ENCODE measurements around the gene CDH8.

The CDH8 gene

DNA sequence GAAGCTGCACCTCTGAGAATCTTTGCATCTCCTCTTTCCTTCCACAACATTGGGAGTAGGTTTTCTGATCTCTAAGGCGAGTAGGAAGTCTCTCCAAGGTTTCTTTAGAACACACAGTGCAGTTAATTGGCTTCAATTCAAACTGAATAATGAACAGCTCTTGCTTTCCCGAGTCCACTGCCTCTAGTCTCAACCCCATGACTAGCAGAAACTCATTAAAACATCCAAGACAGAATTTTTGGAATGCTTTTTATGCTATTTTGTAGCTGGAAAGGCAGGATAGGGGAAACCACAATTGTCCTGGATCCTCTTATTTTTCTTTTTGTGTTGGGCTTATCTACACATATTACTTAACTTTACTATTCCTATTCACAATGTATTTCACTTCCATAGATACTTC is 206.6 kb downstream of the CDH8 start:
- TF ChIP-seq CREB1 (IDR thresholded peaks at IDR 0.05; ENCODE audit: low read depth), result no peak
- TF ChIP-seq, protein P1, sequence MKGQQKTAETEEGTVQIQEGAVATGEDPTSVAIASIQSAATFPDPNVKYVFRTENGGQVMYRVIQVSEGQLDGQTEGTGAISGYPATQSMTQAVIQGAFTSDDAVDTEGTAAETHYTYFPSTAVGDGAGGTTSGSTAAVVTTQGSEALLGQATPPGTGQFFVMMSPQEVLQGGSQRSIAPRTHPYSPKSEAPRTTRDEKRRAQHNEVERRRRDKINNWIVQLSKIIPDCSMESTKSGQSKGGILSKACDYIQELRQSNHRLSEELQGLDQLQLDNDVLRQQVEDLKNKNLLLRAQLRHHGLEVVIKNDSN (IDR thresholded peaks at IDR 0.05), result no peak
- TF ChIP-seq EP300 (IDR thresholded peaks at IDR 0.05; ENCODE audit: borderline replicate concordance), result no peak
- TF ChIP-seq RAD21 (IDR thresholded peaks at IDR 0.05; ENCODE audit: low read depth), result no peak
- TF ChIP-seq, protein P2, sequence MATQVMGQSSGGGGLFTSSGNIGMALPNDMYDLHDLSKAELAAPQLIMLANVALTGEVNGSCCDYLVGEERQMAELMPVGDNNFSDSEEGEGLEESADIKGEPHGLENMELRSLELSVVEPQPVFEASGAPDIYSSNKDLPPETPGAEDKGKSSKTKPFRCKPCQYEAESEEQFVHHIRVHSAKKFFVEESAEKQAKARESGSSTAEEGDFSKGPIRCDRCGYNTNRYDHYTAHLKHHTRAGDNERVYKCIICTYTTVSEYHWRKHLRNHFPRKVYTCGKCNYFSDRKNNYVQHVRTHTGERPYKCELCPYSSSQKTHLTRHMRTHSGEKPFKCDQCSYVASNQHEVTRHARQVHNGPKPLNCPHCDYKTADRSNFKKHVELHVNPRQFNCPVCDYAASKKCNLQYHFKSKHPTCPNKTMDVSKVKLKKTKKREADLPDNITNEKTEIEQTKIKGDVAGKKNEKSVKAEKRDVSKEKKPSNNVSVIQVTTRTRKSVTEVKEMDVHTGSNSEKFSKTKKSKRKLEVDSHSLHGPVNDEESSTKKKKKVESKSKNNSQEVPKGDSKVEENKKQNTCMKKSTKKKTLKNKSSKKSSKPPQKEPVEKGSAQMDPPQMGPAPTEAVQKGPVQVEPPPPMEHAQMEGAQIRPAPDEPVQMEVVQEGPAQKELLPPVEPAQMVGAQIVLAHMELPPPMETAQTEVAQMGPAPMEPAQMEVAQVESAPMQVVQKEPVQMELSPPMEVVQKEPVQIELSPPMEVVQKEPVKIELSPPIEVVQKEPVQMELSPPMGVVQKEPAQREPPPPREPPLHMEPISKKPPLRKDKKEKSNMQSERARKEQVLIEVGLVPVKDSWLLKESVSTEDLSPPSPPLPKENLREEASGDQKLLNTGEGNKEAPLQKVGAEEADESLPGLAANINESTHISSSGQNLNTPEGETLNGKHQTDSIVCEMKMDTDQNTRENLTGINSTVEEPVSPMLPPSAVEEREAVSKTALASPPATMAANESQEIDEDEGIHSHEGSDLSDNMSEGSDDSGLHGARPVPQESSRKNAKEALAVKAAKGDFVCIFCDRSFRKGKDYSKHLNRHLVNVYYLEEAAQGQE (IDR thresholded peaks at IDR 0.05; ENCODE audit: low read depth), result no peak
- no peak for TF ChIP-seq NFIC (IDR thresholded peaks at IDR 0.05)
- TF ChIP-seq CEBPB (IDR thresholded peaks at IDR 0.05), result no peak

DNA sequence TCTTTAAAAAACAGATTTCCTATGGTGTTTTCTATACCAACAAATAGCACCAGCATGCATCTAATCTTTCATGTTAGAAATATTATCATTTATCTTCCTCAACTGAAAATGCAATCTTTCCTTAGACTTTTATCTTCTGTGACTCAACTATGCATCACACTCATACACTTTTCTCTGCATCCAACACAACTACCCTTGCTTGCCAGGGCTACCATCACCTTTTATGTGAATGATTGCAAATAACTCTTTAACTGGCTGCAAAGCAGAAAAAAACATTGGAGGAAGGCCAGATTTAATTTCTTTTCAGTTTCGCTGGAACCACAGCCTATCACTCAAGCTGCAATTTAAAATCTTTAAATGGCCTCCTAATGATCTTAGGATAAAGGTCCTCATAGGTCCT is 212.9 kb downstream of the CDH8 start:
- TF ChIP-seq CREB1 (IDR thresholded peaks at IDR 0.05; ENCODE audit: low read depth) (no peak), FOXM1 (IDR thresholded peaks at IDR 0.05; ENCODE audit: borderline replicate concordance, low read depth) (no peak)
- TF ChIP-seq, protein P3, sequence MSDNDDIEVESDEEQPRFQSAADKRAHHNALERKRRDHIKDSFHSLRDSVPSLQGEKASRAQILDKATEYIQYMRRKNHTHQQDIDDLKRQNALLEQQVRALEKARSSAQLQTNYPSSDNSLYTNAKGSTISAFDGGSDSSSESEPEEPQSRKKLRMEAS (IDR thresholded peaks at IDR 0.05), result no peak

DNA sequence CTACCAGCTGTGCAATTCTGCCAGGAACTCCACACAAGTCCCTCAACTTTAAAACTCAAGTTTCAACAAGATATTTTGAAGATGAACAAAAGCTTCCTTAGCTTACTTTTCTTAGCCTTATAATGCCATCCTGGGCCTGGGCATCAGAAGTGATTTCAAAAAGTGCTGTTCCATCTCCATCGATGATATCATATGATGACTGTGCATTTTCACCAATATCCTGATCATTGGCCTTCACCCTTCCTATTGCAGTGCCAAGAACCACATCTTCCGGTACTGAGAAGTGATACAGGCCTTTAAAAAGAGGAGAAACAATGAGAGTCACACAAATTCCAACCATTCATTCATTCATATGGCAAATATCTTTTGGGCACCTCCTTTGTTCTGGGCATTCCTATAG is 215.4 kb downstream of the CDH8 start:
- TF ChIP-seq FOXM1 (IDR thresholded peaks at IDR 0.05; ENCODE audit: borderline replicate concordance, low read depth) (no peak), EGR1 (IDR thresholded peaks at IDR 0.05) (no peak), TCF12 (IDR thresholded peaks at IDR 0.05; ENCODE audit: low read depth) (no peak), CREB1 (IDR thresholded peaks at IDR 0.05; ENCODE audit: low read depth) (no peak), YY1 (IDR thresholded peaks at IDR 0.05; ENCODE audit: low read depth) (no peak), NFIC (IDR thresholded peaks at IDR 0.05) (no peak), ZBTB7A (IDR thresholded peaks at IDR 0.05; ENCODE audit: low read depth) (no peak), TEAD4 (IDR thresholded peaks at IDR 0.05) (no peak), CEBPB (IDR thresholded peaks at IDR 0.05) (no peak), RAD21 (IDR thresholded peaks at IDR 0.05; ENCODE audit: low read depth) (no peak), TAF1 (IDR thresholded peaks at IDR 0.05; ENCODE audit: low read depth) (no peak)
- TF ChIP-seq, protein P2 (IDR thresholded peaks at IDR 0.05; ENCODE audit: low read depth), result no peak
- TF ChIP-seq, protein P3 (IDR thresholded peaks at IDR 0.05), result no peak
- TF ChIP-seq, protein P1 (IDR thresholded peaks at IDR 0.05), result no peak

DNA sequence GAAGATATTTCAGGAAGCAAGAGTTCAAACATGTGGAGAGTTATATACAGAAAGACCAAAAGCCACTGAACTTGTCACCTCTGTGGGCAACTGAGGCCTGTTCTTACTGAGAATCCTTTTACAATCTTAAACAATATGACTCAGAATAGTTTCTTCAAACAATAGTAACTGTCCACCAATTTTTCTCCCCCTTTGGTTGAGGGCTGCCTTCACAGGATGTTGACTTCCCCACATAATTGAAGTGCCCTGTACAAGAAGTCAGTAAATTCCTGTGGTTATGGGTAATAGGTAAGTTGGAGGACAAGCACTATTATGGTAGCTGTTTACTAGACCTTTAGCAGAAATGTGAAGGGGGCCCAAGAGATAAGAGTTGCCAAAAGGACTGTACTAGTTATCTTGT is 215.8 kb downstream of the CDH8 start:
- TF ChIP-seq, protein P1 (IDR thresholded peaks at IDR 0.05), result no peak
- no peak for TF ChIP-seq YY1 (IDR thresholded peaks at IDR 0.05; ENCODE audit: low read depth)
- TF ChIP-seq FOXM1 (IDR thresholded peaks at IDR 0.05; ENCODE audit: borderline replicate concordance, low read depth), result no peak
- no peak for TF ChIP-seq TEAD4 (IDR thresholded peaks at IDR 0.05)
- TF ChIP-seq, protein P2 (IDR thresholded peaks at IDR 0.05; ENCODE audit: low read depth), result no peak
- no peak for TF ChIP-seq EGR1 (IDR thresholded peaks at IDR 0.05)
- TF ChIP-seq RAD21 (IDR thresholded peaks at IDR 0.05; ENCODE audit: low read depth), result no peak
- no peak for TF ChIP-seq EP300 (IDR thresholded peaks at IDR 0.05; ENCODE audit: borderline replicate concordance)
- no peak for TF ChIP-seq CEBPB (IDR thresholded peaks at IDR 0.05)
- no peak for TF ChIP-seq ZBTB7A (IDR thresholded peaks at IDR 0.05; ENCODE audit: low read depth)
- no peak for TF ChIP-seq CREB1 (IDR thresholded peaks at IDR 0.05; ENCODE audit: low read depth)
- TF ChIP-seq, protein P3 (IDR thresholded peaks at IDR 0.05), result no peak
- TF ChIP-seq NFIC (IDR thresholded peaks at IDR 0.05), result no peak
- no peak for TF ChIP-seq TCF12 (IDR thresholded peaks at IDR 0.05; ENCODE audit: low read depth)
- TF ChIP-seq TAF1 (IDR thresholded peaks at IDR 0.05; ENCODE audit: low read depth), result no peak

Data from Ishikawa (cell line).